PC-9 (cell line): Measurements from ENCODE around the gene AZI2. TPM values are rescaled to one million over a fixed set of nuclear protein-coding genes. Genes with fewer than 3 reads are reported as not detected.

Experiments used
- BruUV-seq: library from RNA; stranded (reverse); fragments of 400-500 nt; replicated peaks from 2 replicates; lab custom pipeline; 2021; lab: Mats Ljungman, UMichigan
- CTCF ChIA-PET: fragments of 300-600 bp; sonication (Branson Sonifier 250); formaldehyde crosslinking; loops from one replicate; lab custom pipeline; 2022; ENCODE audit warnings: antibody characterized with exemption; lab: Charles Lee
- POLR2A ChIA-PET: fragments of 300-600 bp; sonication (Branson Sonifier 250); formaldehyde crosslinking; loops from one replicate; lab custom pipeline; 2022; ENCODE audit warnings: antibody characterized with exemption; ENCODE audit not compliant: unreplicated experiment; lab: Charles Lee
- DNase-seq, 2 experiments: peaks; one replicate each; pipeline versions ENCODE4 v3.0.0 to v3.0.0-alpha.2; 2015 to 2022; ENCODE audit warnings: mixed read lengths in 1 of 2
- H2AFZ ChIP-seq: fragments of 200-600 bp; sonication (generic); 2 replicates; pipeline ENCODE4 v1.8.1; 2017; ENCODE audit warnings: antibody characterized with exemption
- H3F3A ChIP-seq: fragments of 200-600 bp; sonication (generic); 2 replicates; pipeline ENCODE4 v1.8.1; 2017; ENCODE audit warnings: antibody characterized with exemption, mild to moderate bottlenecking, low read depth; ENCODE audit not compliant: insufficient read depth
- H3K27ac ChIP-seq: fragments of 200-600 bp; sonication (generic); 2 replicates; pipeline ENCODE4 v1.6.1; 2016; ENCODE audit warnings: mixed run types
- H3K27me3 ChIP-seq: fragments of 200-600 bp; sonication (generic); 2 replicates; pipeline ENCODE4 v1.6.1; 2016; ENCODE audit warnings: low read depth, mixed run types; ENCODE audit not compliant: insufficient read depth
- H3K36me3 ChIP-seq: fragments of 200-600 bp; sonication (generic); 2 replicates; pipeline ENCODE4 v1.6.1; 2016; ENCODE audit warnings: low read depth, mixed run types
- H3K4me1 ChIP-seq: fragments of 200-600 bp; sonication (generic); replicated peaks from 2 replicates; pipeline ENCODE4 v1.6.1; 2016; ENCODE audit warnings: mixed run types; ENCODE audit not compliant: insufficient read depth
- H3K4me2 ChIP-seq: fragments of 200-600 bp; sonication (generic); 2 replicates; pipeline ENCODE4 v1.6.1; 2017; ENCODE audit warnings: mixed run types
- H3K4me3 ChIP-seq: fragments of 200-600 bp; sonication (generic); 2 replicates; pipeline ENCODE4 v1.6.1; 2016; ENCODE audit warnings: mixed run types
- H3K79me2 ChIP-seq: fragments of 200-600 bp; sonication (generic); 2 replicates; pipeline ENCODE4 v1.6.1; 2017; ENCODE audit warnings: low read depth, mixed run types
- H3K9me2 ChIP-seq: fragments of 200-600 bp; sonication (generic); 2 replicates; pipeline ENCODE4 v1.8.1; 2017; ENCODE audit warnings: mild to moderate bottlenecking; ENCODE audit not compliant: insufficient read depth
- H3K9me3 ChIP-seq: fragments of 200-600 bp; sonication (generic); 2 replicates; pipeline ENCODE4 v1.8.1; 2016; ENCODE audit warnings: low read depth; ENCODE audit not compliant: insufficient read depth
- H4K20me1 ChIP-seq: fragments of 200-600 bp; sonication (generic); 2 replicates; pipeline ENCODE4 v1.8.1; 2017; ENCODE audit not compliant: insufficient read depth
- CTCF ChIP-seq: fragments of 200-600 bp; sonication (generic); conservative IDR thresholded peaks from 2 replicates; pipeline ENCODE4 v1.6.1; 2017; ENCODE audit warnings: mixed run types, antibody characterized with exemption, mild to moderate bottlenecking, moderate library complexity
- intact Hi-C: fragments of 100-400 bp; cut with micrococcal nuclease; formaldehyde crosslinking; loops from one replicate; pipeline ENCODE4 v1.10.0; 2022; ENCODE audit not compliant: unreplicated experiment
- total RNA-seq: library from RNA; stranded (reverse); gene quantifications from 2 replicates; pipeline ENCODE4 v1.2.3, GENCODE V29; 2021

Gene AZI2
- total RNA-seq, 1 experiment from 2014 or later = 39.5 TPM

- Histone ChIP-seq H2AFZ (no peak overlapping the region), H3K36me3 (no peaks in the 10 kb centered on the region), H3K79me2 (peaks cover 9% of the 10 kb centered on the region; the same call in 1 of the 2 replicates), H3K4me1 (no peaks in the 10 kb centered on the region), H3K9me2 (no peaks in the 10 kb centered on the region), H3K27ac (no peak overlapping the region), H4K20me1 (peaks cover 3% of the 10 kb centered on the region; the same call in 1 of the 2 replicates), H3K4me2 (no peak overlapping the region), H3K4me3 (no peak overlapping the region), H3K9me3 (no peaks in the 10 kb centered on the region), H3K27me3 (no peaks in the 10 kb centered on the region), H3F3A (no peaks in the 10 kb centered on the region)
- POLR2A ChIA-PET = no interaction called here
- no peak for TF ChIP-seq CTCF
- CTCF ChIA-PET = no interaction called here
- no TSS peak for BruUV-seq
- intact Hi-C loops = no loop called here
- DNase-seq = no peak
Measured at GRCh38 chr3:28273837-28274236, 74.8 kb downstream of the AZI2 start.

Other genes starting within 250 kb of the AZI2 start
- 26.7 and 33.8 TPM in 2 replicates for gene CMC1, start 107.2 kb downstream of the AZI2 start, total RNA-seq
- 0.80 and 0.81 TPM in 2 replicates for gene ZCWPW2, start 103 bp downstream of the AZI2 start, total RNA-seq